ENCODE results near the gene ZNF346.

DNA sequence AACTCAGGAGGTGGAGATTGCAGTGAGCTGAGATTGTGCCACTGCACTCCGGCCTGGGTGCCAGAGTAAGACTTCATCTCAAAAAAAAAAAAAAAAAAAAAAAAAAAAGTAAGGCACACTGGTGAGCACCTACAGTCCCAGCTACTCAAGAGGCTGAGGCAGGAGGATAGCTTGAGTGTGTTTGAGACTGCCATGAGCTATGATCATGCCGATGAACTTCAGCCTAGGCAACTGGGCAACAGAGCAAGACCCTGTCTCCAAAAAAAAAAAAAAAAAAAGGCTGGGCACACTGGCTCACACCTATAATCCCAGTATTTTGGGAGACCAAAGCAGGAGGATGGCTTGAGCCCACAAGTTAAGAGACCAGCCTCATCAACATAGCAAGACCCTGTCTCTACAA, 36.2 kb upstream of the ZNF346 start:
- TF ChIP-seq, protein P1, sequence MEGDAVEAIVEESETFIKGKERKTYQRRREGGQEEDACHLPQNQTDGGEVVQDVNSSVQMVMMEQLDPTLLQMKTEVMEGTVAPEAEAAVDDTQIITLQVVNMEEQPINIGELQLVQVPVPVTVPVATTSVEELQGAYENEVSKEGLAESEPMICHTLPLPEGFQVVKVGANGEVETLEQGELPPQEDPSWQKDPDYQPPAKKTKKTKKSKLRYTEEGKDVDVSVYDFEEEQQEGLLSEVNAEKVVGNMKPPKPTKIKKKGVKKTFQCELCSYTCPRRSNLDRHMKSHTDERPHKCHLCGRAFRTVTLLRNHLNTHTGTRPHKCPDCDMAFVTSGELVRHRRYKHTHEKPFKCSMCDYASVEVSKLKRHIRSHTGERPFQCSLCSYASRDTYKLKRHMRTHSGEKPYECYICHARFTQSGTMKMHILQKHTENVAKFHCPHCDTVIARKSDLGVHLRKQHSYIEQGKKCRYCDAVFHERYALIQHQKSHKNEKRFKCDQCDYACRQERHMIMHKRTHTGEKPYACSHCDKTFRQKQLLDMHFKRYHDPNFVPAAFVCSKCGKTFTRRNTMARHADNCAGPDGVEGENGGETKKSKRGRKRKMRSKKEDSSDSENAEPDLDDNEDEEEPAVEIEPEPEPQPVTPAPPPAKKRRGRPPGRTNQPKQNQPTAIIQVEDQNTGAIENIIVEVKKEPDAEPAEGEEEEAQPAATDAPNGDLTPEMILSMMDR (IDR thresholded peaks at IDR 0.05 in 4 of 5, conservative IDR thresholded peaks at IDR 0.05 in 1 of 5): no peak
- TF ChIP-seq POLR2A (IDR thresholded peaks at IDR 0.05): no peak

Measured in gastrocnemius medialis (tissue), 4 donors.